Caco-2 (cell line): ENCODE data around the gene CLCA1. TPM values are rescaled to one million over a fixed set of nuclear protein-coding genes. Genes with fewer than 3 reads are reported as not detected.

ENCODE experiments used
- BruUV-seq: library from RNA; stranded (reverse); fragments of 400-500 nt; replicated peaks from 2 replicates; lab custom pipeline; 2021; lab: Mats Ljungman, UMichigan
- CTCF ChIA-PET: fragments of 300-600 bp; sonication (Branson Sonifier 250); formaldehyde crosslinking; loops from one replicate; lab custom pipeline; 2022; ENCODE audit warnings: antibody characterized with exemption; lab: Charles Lee
- POLR2A ChIA-PET: fragments of 300-600 bp; sonication (Branson Sonifier 250); formaldehyde crosslinking; loops from one replicate; lab custom pipeline; 2022; ENCODE audit warnings: antibody characterized with exemption; lab: Charles Lee
- DNase-seq, 2 experiments: peaks; one replicate each; pipeline versions ENCODE4 v3.0.0 to v3.0.0-alpha.2; 2020 to 2022
- H3K27me3 ChIP-seq: replicated peaks from 2 replicates; pipeline ENCODE4 v1.6.0; 2011; ENCODE audit warnings: low read length; ENCODE audit not compliant: control insufficient read depth, insufficient read depth
- H3K36me3 ChIP-seq: 2 replicates; pipeline ENCODE4 v1.5.1; 2011; ENCODE audit warnings: low read length; ENCODE audit not compliant: control insufficient read depth, insufficient read depth
- H3K4me1 ChIP-seq: fragments of 250-450 bp; sonication (Bioruptor Pico); 2 replicates; pipeline ENCODE4 v1.5.1; 2020; ENCODE audit warnings: mild to moderate bottlenecking
- H3K4me3 ChIP-seq: 2 replicates; pipeline ENCODE4 v1.5.1; 2011; ENCODE audit warnings: low read depth, mild to moderate bottlenecking, control low read depth, low read length
- H3K9me3 ChIP-seq: fragments of 250-450 bp; sonication (Bioruptor Pico); 2 replicates; pipeline ENCODE4 v1.5.1; 2020; ENCODE audit warnings: mild to moderate bottlenecking, moderate library complexity
- H3K27ac Mint-ChIP-seq: one replicate; pipeline ENCODE4 v1.8.0; 2022; ENCODE audit warnings: mixed read lengths; ENCODE audit not compliant: unreplicated experiment
- H3K27me3 Mint-ChIP-seq: one replicate; pipeline ENCODE4 v1.8.0; 2022; ENCODE audit warnings: mixed read lengths; ENCODE audit not compliant: insufficient read depth, unreplicated experiment
- H3K36me3 Mint-ChIP-seq: one replicate; pipeline ENCODE4 v1.8.0; 2022; ENCODE audit warnings: mild to moderate bottlenecking, mixed read lengths; ENCODE audit not compliant: insufficient read depth, unreplicated experiment
- H3K4me1 Mint-ChIP-seq: one replicate; pipeline ENCODE4 v1.8.0; 2022; ENCODE audit warnings: low read depth, mixed read lengths; ENCODE audit not compliant: unreplicated experiment
- H3K4me3 Mint-ChIP-seq: one replicate; pipeline ENCODE4 v1.8.0; 2022; ENCODE audit warnings: mild to moderate bottlenecking, moderate library complexity, mixed read lengths; ENCODE audit not compliant: unreplicated experiment
- H3K9me3 Mint-ChIP-seq: one replicate; pipeline ENCODE4 v1.8.0; 2022; ENCODE audit warnings: mixed read lengths; ENCODE audit not compliant: unreplicated experiment
- CTCF ChIP-seq, 2 experiments: fragments of 200-600 bp in 1 of 2; IDR thresholded peaks; 1 replicate in 1 of 2; 2 replicates in 1 of 2; pipeline versions ENCODE4 v1.5.1 to v1.8.0; 2011 to 2022; ENCODE audit warnings: antibody characterized with exemption in 1 of 2, control low read depth in 1 of 2, inconsistent platforms in 1 of 2, low read depth in 1 of 2, low read length in 1 of 2, mild to moderate bottlenecking in 1 of 2, moderate library complexity in 1 of 2; ENCODE audit not compliant: insufficient read depth in 1 of 2, severe bottlenecking in 1 of 2, unreplicated experiment in 1 of 2
- intact Hi-C: fragments of 100-400 bp; cut with micrococcal nuclease; formaldehyde crosslinking; loops from one replicate; pipeline ENCODE4 v1.10.0; 2022; ENCODE audit not compliant: unreplicated experiment
- total RNA-seq: library from RNA; stranded (reverse); gene quantifications from 2 replicates; pipeline ENCODE4 v1.2.3, GENCODE V29; 2022

The CLCA1 gene
- total RNA-seq, 1 experiment from 2014 or later = not detected

- BruUV-seq = no TSS peak
- Mint-ChIP-seq H3K4me1 (no peaks in the 10 kb centered on the region), H3K36me3 (no peaks in the 10 kb centered on the region)
Measured at GRCh38 chr1:86537928-86538695, 69.4 kb downstream of the CLCA1 start.

GRCh38 chr1:86538775-86539174, 70.0 kb downstream of the CLCA1 start:
- H3K4me1 Mint-ChIP-seq = no peaks in the 10 kb centered on the region
- BruUV-seq = no TSS peak
- intact Hi-C loops = no loop called here
- POLR2A ChIA-PET = no interaction called here
- no peaks in the 10 kb centered on the region for H3K36me3 Mint-ChIP-seq
- H3K27ac Mint-ChIP-seq = no peak overlapping the region
- Histone ChIP-seq H3K4me1 (no peaks in the 10 kb centered on the region), H3K36me3 (no peaks in the 10 kb centered on the region), H3K27me3 (no peaks in the 10 kb centered on the region), H3K4me3 (no peak overlapping the region), H3K9me3 (no peaks in the 10 kb centered on the region)
- CTCF ChIA-PET = no interaction called here
- no peaks in the 10 kb centered on the region for H3K27me3 Mint-ChIP-seq
- DNase-seq = no peak
- no peak overlapping the region for H3K4me3 Mint-ChIP-seq
- no peaks in the 10 kb centered on the region for H3K9me3 Mint-ChIP-seq
- no peak for TF ChIP-seq CTCF (IDR thresholded peaks at IDR 0.05; ENCODE audit: insufficient read depth in 1 of 2, low read depth in 1 of 2, low read length in 1 of 2, severe bottlenecking in 1 of 2, unreplicated experiment in 1 of 2)

More at GRCh38 chr1:86537928-86538695, 69.4 kb downstream of the CLCA1 start:
- Histone ChIP-seq H3K27me3 (no peaks in the 10 kb centered on the region), H3K4me3 (no peak overlapping the region), H3K36me3 (no peaks in the 10 kb centered on the region), H3K4me1 (no peaks in the 10 kb centered on the region), H3K9me3 (no peaks in the 10 kb centered on the region)
- ChIA-PET CTCF (no interaction called here), POLR2A (no interaction called here)
- Mint-ChIP-seq H3K9me3 (no peaks in the 10 kb centered on the region), H3K27me3 (no peaks in the 10 kb centered on the region), H3K27ac (no peak overlapping the region), H3K4me3 (no peak overlapping the region)
- no peak for DNase-seq
- no peak for TF ChIP-seq CTCF (IDR thresholded peaks at IDR 0.05; ENCODE audit: insufficient read depth in 1 of 2, low read depth in 1 of 2, low read length in 1 of 2, severe bottlenecking in 1 of 2, unreplicated experiment in 1 of 2)
- intact Hi-C loops = no loop called here

GRCh38 chr1:86541859-86542258, 73.1 kb downstream of the CLCA1 start:
- no TSS peak for BruUV-seq
- no peaks in the 10 kb centered on the region for H3K4me1 Mint-ChIP-seq
- intact Hi-C loops = no loop called here
- Histone ChIP-seq H3K27me3 (no peaks in the 10 kb centered on the region), H3K4me1 (no peaks in the 10 kb centered on the region), H3K9me3 (no peaks in the 10 kb centered on the region), H3K4me3 (no peak overlapping the region), H3K36me3 (no peaks in the 10 kb centered on the region)
- no peak overlapping the region for H3K4me3 Mint-ChIP-seq
- ChIA-PET CTCF (no interaction called here), POLR2A (no interaction called here)
- H3K27me3 Mint-ChIP-seq = no peaks in the 10 kb centered on the region
- no peak for TF ChIP-seq CTCF (IDR thresholded peaks at IDR 0.05; ENCODE audit: insufficient read depth in 1 of 2, low read depth in 1 of 2, low read length in 1 of 2, severe bottlenecking in 1 of 2, unreplicated experiment in 1 of 2)
- DNase-seq = no peak
- H3K27ac Mint-ChIP-seq = no peak overlapping the region
- no peaks in the 10 kb centered on the region for H3K36me3 Mint-ChIP-seq
- H3K9me3 Mint-ChIP-seq = no peaks in the 10 kb centered on the region
